ENCODE measurements around the gene NFATC2.

Gene NFATC2

GRCh38 chr20:51495291-51495690 is 47.2 kb downstream of the NFATC2 start:
- TF ChIP-seq, protein P1, sequence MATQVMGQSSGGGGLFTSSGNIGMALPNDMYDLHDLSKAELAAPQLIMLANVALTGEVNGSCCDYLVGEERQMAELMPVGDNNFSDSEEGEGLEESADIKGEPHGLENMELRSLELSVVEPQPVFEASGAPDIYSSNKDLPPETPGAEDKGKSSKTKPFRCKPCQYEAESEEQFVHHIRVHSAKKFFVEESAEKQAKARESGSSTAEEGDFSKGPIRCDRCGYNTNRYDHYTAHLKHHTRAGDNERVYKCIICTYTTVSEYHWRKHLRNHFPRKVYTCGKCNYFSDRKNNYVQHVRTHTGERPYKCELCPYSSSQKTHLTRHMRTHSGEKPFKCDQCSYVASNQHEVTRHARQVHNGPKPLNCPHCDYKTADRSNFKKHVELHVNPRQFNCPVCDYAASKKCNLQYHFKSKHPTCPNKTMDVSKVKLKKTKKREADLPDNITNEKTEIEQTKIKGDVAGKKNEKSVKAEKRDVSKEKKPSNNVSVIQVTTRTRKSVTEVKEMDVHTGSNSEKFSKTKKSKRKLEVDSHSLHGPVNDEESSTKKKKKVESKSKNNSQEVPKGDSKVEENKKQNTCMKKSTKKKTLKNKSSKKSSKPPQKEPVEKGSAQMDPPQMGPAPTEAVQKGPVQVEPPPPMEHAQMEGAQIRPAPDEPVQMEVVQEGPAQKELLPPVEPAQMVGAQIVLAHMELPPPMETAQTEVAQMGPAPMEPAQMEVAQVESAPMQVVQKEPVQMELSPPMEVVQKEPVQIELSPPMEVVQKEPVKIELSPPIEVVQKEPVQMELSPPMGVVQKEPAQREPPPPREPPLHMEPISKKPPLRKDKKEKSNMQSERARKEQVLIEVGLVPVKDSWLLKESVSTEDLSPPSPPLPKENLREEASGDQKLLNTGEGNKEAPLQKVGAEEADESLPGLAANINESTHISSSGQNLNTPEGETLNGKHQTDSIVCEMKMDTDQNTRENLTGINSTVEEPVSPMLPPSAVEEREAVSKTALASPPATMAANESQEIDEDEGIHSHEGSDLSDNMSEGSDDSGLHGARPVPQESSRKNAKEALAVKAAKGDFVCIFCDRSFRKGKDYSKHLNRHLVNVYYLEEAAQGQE (IDR thresholded peaks at IDR 0.05; ENCODE audit: insufficient read depth in 1 of 2, low read depth in 2 of 2, low read length in 2 of 2), result no peak
- TF ChIP-seq SIN3A (IDR thresholded peaks at IDR 0.05; ENCODE audit: borderline replicate concordance, insufficient read depth, low read length), result no peak
- TF ChIP-seq FOXP2 (optimal IDR thresholded peaks at IDR 0.05; ENCODE audit: borderline replicate concordance, extremely low read depth, extremely low read length, insufficient read depth), result no peak
- no peak for TF ChIP-seq POLR2AphosphoS5 (IDR thresholded peaks at IDR 0.05; ENCODE audit: low read depth, low read length)
- no peak for TF ChIP-seq TAF1 (IDR thresholded peaks at IDR 0.05; ENCODE audit: borderline replicate concordance, insufficient read depth, low read length)

- TF ChIP-seq TAF1 (IDR thresholded peaks at IDR 0.05; ENCODE audit: borderline replicate concordance, insufficient read depth, low read length), result no peak
- no peak for TF ChIP-seq SIN3A (IDR thresholded peaks at IDR 0.05; ENCODE audit: borderline replicate concordance, insufficient read depth, low read length)
- TF ChIP-seq POLR2AphosphoS5 (IDR thresholded peaks at IDR 0.05; ENCODE audit: low read depth, low read length), result no peak
- TF ChIP-seq, protein P1 (IDR thresholded peaks at IDR 0.05; ENCODE audit: insufficient read depth in 1 of 2, low read depth in 2 of 2, low read length in 2 of 2), result no peak
- no peak for TF ChIP-seq FOXP2 (optimal IDR thresholded peaks at IDR 0.05; ENCODE audit: borderline replicate concordance, extremely low read depth, extremely low read length, insufficient read depth)
These were observed 48.0 kb downstream of the NFATC2 start for GRCh38 chr20:51494241-51495110.

DNA sequence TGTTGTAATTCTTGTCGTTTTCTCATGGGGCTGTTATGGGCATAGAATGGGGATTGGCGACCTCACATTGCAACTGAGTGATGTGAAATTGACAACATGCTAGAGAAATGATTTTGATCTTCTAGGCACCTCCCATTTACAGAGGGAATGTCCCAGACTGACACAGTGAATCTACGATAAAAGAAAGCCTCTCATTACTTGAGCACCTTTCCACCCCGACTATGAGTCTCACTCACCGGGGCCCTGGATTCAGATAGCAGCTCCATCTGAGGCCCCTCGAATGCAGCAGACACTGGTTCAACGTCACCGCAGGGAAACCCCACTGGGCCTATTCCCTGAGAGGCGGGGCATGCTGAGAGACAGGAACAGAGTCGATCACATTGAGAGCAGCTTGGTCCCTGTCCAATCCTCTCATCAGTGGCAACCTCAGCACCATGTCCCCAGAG is 49.1 kb downstream of the NFATC2 start:
- TF ChIP-seq TAF1 (IDR thresholded peaks at IDR 0.05; ENCODE audit: borderline replicate concordance, insufficient read depth, low read length), result no peak
- TF ChIP-seq, protein P1 (IDR thresholded peaks at IDR 0.05; ENCODE audit: insufficient read depth in 1 of 2, low read depth in 2 of 2, low read length in 2 of 2), result no peak
- TF ChIP-seq FOXP2 (optimal IDR thresholded peaks at IDR 0.05; ENCODE audit: borderline replicate concordance, extremely low read depth, extremely low read length, insufficient read depth), result no peak
- TF ChIP-seq POLR2AphosphoS5 (IDR thresholded peaks at IDR 0.05; ENCODE audit: low read depth, low read length), result no peak
- no peak for TF ChIP-seq SIN3A (IDR thresholded peaks at IDR 0.05; ENCODE audit: borderline replicate concordance, insufficient read depth, low read length)

DNA sequence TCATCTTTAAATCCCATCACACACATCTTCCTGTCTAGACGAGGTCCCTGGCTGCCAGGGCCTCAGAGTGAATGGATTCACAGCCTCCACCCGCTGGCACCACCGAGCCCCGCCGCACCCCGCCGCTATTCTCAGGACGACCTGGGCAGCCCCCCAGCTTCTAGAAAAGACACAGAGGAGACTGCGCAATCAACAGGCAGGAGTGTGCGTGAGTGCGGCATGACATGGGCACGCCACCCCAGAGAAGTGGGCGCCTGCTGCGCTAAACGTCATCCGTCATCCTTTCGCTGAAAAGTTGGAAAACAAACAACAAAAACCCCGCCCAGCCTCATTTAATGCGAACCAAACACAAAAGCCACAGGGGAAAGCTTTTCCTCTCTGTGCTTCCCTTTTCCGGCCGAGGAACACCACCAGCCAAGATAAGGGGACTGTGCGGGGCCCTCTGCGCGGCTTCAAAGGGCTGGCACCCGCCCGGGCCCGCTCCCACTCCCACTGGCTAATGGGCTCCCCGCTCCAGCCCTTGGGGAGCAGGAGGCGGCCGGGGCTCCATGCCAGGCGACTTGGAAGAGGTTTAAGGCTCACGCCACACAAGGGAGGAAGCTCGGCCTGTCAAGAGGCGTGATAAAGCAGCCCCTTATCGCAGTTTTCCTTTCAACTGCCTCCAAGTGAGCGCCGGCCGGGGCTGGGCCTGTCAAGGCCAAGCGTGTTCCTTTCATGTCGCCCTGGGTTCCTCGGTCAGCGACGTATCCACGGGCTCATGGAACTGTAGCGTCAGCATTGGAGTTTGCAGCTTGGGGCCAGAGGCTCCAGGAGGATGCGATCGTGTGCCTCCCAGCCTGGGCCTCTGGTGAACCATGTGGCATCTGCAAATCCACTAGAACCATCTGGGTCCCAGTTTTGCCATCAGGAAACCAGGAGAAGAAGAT is 50.1 kb downstream of the NFATC2 start:
- TF ChIP-seq, protein P1 (IDR thresholded peaks at IDR 0.05; ENCODE audit: insufficient read depth in 1 of 2, low read depth in 2 of 2, low read length in 2 of 2), result no peak
- TF ChIP-seq SIN3A (IDR thresholded peaks at IDR 0.05; ENCODE audit: borderline replicate concordance, insufficient read depth, low read length) (no peak), TAF1 (IDR thresholded peaks at IDR 0.05; ENCODE audit: borderline replicate concordance, insufficient read depth, low read length) (no peak), POLR2AphosphoS5 (IDR thresholded peaks at IDR 0.05; ENCODE audit: low read depth, low read length) (no peak), FOXP2 (optimal IDR thresholded peaks at IDR 0.05; ENCODE audit: borderline replicate concordance, extremely low read depth, extremely low read length, insufficient read depth) (no peak)

Data from PFSK-1 (cell line).